Activated CD8-positive, alpha-beta memory T cell treated with anti-CD3 and anti-CD28 coated beads, Interleukin-2, amount 50 U/mL, for 48 hours (primary cell): Measurements from ENCODE around the gene FBXO17.
"Not testable (repeated sequence)": the region's sequence is repeated elsewhere in the genome, so short reads cannot be mapped to it uniquely, and the experiment has no call there.

ENCODE experiments used
- DNase-seq: peaks from one replicate; pipeline ENCODE4 v3.0.0-alpha.2; 2020

Gene FBXO17, protein sequence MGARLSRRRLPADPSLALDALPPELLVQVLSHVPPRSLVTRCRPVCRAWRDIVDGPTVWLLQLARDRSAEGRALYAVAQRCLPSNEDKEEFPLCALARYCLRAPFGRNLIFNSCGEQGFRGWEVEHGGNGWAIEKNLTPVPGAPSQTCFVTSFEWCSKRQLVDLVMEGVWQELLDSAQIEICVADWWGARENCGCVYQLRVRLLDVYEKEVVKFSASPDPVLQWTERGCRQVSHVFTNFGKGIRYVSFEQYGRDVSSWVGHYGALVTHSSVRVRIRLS

DNA sequence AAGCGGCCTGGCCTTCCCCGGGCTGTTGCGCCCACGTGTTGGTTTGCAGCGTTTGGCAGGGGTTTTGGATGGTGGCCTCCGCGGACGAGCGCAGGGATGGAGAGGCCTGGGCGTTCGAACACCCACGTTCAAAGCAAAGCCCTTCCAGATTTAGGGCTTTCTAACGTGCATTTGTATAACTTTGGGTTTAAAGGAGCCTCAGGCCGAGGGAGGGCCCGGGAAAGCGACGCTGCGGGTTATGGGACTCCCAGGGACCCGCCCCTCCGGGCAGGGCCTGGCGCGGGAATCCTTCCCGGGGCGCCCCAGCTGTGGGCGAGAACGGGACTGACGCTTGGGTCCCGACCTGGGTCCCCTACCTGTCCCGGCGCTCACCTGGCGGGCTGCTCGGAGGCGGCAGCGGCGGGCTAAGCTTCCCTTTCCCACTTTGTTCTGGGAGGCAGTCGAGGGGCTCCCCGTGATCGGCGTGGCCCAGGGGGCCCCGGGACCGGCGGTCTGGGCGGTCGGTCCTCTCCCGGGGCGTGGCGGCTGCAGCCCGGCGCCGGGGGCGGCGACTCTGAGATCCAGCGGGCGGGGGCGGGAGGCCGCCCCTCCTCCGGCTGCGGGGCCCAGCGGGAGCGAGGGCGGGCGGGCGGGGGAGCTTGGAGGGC is at the start of gene FBXO17:
FBXO17 (minus strand) TSS at position 529 of the 647 bp plus-strand sequence. CDS start 25,423 bp downstream, outside the sequence.
- no peak for DNase-seq

- no peak for DNase-seq
Measured at GRCh38 chr19:39024875-39025641, 49.5 kb upstream of the FBXO17 start.

GRCh38 chr19:39021063-39021462 is 45.5 kb upstream of the FBXO17 start:
- no peak for DNase-seq

DNA sequence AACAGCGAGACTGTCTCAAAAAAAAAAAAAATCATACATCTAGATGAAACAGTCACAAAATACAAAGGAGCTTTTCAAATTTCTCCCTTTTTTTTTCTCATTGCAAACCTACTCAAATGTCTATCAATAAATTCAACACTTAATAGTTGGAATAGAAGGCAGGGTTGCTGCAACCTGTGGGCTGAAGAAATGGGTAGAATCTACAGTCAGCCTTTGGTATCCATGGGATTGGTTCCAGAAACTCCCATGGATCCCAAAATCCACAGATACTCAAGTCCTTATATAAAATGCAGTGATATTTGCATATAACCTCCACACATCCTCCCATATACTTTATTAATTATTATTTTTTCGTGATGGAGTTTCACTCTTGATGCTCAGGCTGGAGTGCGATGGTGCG is 42.1 kb upstream of the FBXO17 start:
- DNase-seq: no peak

- no peak for DNase-seq
Measured at GRCh38 chr19:39017026-39017425, 41.5 kb upstream of the FBXO17 start.

DNA sequence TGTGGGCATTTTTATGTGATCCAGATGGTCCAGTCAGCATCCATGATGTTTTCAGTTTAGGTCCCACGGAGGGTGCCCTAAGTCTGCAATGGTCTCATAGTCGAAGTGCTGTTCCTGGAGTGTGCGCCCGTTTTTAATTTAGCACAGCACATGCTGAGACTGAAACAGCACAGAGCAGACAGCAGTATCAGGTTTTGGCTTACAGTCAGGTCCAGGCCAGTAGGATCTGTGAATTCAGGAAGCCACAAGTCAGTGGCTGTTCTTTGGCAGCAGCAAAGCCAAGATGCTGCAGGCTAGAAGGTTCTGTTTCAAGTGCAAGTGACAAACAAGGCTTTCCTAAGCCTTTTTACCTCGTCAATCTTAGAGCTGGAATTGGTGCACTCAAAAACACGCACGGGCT is 38.5 kb upstream of the FBXO17 start:
- no peak for DNase-seq

- no peak for DNase-seq
Measured at GRCh38 chr19:39009001-39009400, 33.5 kb upstream of the FBXO17 start.

DNA sequence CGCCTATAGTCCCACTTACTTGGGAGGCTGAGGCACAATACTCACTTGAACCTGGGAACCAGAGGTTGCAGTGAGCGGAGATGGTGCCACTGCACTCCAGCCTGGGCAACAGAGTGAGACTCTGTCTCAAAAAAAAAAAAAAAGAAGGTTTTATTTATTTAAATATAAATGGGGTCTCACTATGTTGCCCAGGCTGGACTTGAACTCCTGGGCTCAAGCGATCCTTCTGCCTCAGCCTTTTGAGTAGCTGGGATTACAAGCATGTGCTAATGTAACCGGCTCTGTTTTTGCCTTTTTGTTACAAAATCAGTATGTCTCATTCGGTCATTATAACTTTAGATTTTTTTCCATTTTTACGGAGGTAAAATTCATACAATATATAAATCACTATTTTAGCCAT is 32.6 kb upstream of the FBXO17 start:
- no peak for DNase-seq

GRCh38 chr19:39007096-39007495 is 31.6 kb upstream of the FBXO17 start:
- no peak for DNase-seq

- no peak for DNase-seq
Measured at GRCh38 chr19:39004403-39004802, 28.9 kb upstream of the FBXO17 start.

DNA sequence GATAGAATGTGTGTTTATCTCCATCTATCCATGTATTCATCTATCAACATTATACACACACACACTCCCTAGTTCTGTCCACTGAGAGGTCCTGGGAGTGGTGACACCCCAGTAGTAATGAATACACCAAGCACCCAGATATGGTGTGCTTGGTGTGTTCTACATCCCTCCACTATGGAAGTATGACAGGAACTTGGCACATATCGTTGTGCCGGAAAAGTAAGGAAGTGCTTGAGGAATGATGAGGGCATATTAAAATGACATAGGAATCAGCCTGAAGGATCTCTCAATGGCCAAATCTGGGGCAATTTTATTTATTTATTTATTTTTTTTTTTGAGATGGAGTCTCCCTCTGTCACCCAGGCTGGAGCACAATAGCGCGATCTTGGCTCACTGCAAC is 28.3 kb upstream of the FBXO17 start:
- DNase-seq: no peak

DNA sequence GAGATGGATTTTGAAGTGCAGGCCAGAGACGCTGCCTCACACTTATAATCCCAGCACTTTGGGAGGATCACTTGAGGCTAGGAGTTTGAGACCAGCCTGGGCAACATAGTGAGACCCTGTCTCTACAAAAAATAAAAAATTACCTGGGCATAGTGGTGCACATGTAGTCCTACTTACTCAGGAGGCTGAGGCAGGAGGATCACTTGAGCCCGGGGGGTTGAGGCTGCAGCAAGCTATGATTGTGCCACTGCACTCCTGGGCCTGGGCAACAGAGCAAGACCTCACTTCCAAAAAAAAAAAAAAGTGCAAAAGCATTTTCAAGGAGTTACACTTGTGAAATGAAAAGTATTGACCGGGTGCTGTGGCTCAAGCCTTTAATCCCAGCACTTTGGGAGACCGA is 27.6 kb upstream of the FBXO17 start:
- no peak for DNase-seq

GRCh38 chr19:39001041-39001440 is 25.5 kb upstream of the FBXO17 start:
- no peak for DNase-seq

DNA sequence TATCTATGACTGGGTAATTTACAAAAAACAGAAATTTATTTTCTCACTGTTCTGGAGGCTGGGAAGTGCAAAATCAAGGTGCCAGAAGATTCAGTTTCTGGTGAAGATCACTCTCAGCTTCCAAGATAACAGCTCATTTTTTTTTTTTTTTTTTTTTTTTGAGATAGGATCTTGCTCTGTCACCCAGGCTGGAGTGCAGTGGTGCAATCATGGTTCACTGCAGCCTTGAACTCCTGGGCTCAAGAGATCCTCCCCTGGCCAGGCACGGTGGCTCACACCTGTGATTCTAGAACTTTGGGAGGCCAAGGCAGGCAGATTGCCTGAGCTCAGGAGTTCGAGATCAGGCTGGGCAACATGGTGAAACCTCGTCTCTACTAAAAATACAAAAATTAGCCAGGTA is 22.0 kb upstream of the FBXO17 start:
- not testable (repeated sequence) for DNase-seq

DNA sequence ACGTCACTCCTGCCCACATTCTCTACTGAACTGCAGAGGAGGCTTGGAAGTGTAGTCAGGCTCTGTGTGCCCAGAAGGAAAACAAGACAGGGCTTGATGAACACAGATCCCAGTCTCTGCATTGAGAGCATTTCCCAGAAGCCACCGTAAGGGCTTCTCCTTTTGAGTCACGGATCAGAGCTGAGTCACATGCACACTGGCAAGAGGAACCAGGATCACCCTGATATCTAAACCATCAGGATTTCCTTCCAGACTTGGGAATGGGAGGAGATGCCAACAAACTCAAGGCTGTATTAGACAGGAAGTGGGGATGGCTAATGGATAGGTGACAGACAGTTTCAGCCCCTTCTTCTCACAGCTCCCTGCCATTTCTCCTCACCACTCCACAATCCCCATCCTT is 17.7 kb upstream of the FBXO17 start:
- no peak for DNase-seq

DNA sequence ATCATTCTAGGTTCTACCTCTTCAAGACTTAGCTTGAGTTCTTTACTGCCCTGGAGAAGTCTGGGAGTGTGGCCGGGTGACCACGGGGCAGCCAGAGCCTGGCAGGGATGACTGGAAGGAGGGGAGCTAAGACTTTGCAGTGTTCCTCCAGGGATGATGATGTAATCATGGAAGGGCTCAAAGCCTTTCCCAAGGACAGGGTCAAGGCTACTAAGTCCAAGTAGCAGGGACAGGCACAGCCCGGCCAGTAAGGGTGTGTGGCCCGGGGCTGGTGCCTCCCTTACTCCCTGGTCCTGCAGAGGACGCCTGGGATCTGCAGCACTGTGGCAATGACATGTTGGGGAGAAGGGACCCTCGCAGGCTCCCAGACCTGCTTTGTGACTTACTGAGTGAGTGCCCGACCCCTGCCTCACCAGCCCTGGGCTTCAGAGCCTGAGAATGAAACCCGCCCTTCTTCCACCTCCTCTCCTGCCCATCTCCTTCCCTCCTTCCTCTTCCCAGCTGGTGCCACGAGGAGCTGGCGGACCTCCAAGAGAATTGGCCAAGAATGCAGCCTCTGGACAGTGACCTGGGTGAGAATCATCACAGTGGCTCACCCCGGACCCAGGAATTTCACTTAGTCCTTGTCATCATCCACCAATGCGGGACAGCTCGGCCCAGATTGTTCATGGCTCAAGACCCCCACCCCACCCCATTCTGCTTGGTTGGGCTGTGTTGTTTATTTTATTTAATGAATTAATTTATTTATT is 15.6 kb upstream of the FBXO17 start:
- DNase-seq: no peak

GRCh38 chr19:38989614-38990013 is 14.1 kb upstream of the FBXO17 start:
- not testable (repeated sequence) for DNase-seq

DNA sequence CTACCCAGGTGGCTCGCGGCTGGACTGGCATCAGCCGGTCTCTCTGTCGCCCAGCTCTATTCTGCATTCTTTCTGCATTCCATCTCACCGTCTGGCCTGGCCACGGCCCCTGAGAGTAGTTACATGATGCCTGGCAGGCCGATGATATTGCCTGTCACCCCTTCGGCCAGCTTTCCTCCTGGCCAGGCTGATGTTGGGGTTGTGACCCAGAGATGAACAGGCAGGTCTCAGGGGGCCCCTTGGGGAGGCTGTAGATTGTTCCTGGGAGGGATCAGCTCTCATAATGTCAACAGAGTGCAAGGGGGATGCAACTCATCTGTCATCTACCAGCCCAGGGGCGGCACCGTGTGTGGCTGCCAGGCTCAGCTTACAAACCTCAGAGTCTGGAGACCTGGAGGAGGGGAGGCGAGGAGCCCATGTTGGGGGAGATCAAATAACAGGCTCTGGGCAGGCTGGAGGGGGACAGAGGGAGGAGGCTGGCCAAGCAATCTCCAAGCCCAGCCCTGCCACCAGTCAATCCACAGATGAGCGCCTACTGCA is 13.6 kb upstream of the FBXO17 start:
- no peak for DNase-seq

DNA sequence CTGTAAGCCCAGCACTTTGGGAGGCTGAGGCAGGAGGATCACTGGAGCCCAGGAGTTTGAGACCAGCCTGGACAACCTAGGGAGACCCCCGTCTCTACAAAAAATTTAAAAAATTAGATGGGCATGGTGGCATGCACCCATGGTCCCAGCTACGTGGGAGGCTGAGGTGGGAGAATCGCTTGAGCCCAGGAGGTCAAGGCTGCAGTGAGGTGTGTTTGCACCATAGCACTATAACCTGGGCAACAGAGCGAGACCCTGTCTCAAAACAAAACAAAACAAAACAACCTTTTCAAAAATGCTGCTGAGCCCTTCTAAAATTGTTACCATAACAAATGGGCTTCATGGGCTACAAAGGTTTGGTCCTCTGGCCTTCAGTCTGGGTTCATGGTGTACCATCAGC is 13.1 kb upstream of the FBXO17 start:
- DNase-seq: not testable (repeated sequence)

- DNase-seq: not testable (repeated sequence)
Measured at GRCh38 chr19:38987745-38988144, 12.2 kb upstream of the FBXO17 start.

GRCh38 chr19:38985262-38985661 is 9.7 kb upstream of the FBXO17 start:
- DNase-seq: no peak

GRCh38 chr19:38980583-38981374 is 5.2 kb upstream of the FBXO17 start:
- no peak for DNase-seq
